Stimulated activated CD8-positive, alpha-beta memory T cell treated with anti-CD3 and anti-CD28 coated beads, Interleukin-7, amount 100 ng/mL, for 4 hours (primary cell): ENCODE data around the gene APBA1.

Experiments used
- DNase-seq, 2 donors: peaks; one replicate each; pipeline ENCODE4 v3.0.0-alpha.2; 2020; ENCODE audit warnings: low read depth in 2 of 2

The APBA1 gene

DNA sequence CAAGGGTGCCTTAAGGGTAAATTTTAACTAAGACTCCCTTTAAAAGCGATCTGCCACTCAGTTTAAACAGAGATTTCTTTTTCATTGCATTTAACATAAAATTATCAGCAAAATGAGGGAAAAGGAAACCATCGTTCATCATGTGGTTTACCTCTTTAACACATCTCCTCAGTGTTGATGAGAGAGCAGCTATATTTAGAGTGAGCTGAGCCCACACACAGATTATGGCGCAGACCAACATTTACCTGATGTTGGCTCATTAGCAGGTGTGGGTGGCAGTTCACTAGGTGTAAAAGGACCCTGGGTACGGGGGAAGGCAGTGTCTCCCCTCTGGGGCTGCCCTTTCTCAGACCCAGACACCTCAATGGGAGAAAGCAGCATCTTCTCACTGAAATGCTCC lies 197.3 kb downstream of the APBA1 start:
- no peak for DNase-seq

GRCh38 chr9:69472101-69472620 lies 200.0 kb downstream of the APBA1 start:
- no peak for DNase-seq

DNA sequence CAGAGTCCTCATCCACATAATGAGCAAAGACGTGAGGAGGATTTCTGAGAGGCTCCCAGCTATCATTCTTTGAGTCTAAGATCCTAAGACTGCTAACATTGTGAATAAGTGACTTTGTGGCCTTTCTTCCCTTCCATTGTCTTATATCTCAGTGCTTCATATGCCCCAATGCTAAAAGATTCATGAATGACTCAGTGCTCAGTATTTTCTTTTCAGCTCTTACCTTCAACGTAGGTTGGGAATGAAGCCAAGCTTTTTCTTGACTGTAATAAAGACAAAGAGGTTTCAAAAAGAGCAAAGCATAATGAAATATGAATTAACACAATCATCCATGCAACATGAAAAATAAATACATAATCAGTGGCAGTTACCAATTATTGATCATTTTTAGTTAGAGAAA lies 200.7 kb downstream of the APBA1 start:
- no peak for DNase-seq

DNA sequence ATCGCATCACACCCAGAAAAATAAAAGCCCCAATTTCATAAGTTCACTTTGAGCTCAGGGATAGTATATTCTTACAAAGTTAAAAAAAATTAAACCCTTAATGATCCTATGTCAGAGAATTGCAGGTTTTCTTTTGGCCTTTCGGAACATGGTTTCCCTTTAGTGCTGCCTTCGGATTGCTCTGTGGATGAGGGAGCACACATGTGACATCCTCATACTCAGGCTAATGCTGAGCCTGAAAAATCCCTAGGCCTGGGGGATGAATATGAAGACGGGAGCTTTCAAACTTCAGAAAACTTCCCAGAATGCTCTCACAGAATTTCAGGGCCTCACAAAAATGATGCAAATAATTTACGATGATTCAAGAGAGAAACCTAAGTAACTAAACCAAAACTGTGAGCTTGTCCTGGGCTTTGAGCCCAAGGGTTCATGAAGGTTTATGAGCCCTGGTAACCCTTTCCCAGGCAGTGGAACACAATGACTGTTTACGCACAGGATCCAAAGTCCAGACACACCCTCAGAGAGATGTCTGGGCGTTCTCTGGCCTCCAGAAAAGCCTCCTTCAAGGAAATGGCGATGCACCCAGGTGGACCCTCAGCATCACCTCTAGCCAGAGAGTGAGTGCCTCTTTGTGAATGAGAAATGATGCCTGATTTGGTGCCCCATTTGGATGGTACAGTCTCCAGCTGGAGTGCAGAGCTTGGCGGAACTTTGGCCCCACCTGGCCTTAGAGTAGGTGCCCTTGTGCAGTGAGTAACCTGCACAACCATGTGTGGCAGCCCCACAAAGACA lies 201.8 kb downstream of the APBA1 start:
- DNase-seq = no peak

DNA sequence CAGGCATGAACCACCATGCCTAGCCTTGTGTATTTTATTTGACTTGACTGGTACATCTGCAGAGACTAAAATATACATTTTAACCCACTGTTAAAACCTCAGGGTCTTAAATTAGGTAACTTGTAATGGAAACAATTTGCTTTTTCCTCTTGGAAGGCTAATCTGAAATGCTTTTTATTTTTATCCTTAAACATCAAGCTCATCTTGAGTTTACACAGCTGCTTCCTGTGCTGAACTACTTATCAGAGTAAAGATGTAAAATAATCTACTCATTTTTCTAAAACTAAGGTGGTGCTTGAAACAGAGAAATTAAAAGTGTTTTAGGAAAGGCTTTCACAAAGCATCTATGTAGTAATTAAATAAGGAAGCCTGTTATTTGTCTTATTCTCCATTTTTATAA lies 203.0 kb downstream of the APBA1 start:
- no peak for DNase-seq

GRCh38 chr9:69468380-69468779 lies 203.8 kb downstream of the APBA1 start:
- DNase-seq = no peak

DNA sequence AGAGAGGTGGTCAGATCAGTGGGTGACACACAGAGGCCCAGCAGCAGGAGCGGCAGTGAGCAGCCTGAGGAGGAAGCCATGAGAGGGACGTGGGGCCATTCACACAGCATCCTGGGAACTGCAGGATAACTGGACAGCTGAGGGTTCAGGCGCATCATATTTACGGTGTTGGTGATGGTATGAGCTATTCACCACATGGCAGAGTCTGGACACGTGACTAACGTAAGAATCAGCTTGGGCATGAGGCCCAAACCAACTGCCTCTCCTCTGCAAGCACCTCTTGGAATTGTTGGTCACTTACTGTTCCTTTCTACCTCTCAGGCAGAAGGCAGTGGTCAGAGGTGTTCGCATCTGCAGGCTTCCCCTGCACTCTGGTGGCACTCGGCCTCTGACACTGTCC lies 206.0 kb downstream of the APBA1 start:
- no peak for DNase-seq

GRCh38 chr9:69465473-69465872 lies 206.7 kb downstream of the APBA1 start:
- DNase-seq = no peak

GRCh38 chr9:69463497-69464068 lies 208.6 kb downstream of the APBA1 start:
- no peak for DNase-seq

- DNase-seq = no peak
Measured at GRCh38 chr9:69462394-69462793, 209.8 kb downstream of the APBA1 start.

DNA sequence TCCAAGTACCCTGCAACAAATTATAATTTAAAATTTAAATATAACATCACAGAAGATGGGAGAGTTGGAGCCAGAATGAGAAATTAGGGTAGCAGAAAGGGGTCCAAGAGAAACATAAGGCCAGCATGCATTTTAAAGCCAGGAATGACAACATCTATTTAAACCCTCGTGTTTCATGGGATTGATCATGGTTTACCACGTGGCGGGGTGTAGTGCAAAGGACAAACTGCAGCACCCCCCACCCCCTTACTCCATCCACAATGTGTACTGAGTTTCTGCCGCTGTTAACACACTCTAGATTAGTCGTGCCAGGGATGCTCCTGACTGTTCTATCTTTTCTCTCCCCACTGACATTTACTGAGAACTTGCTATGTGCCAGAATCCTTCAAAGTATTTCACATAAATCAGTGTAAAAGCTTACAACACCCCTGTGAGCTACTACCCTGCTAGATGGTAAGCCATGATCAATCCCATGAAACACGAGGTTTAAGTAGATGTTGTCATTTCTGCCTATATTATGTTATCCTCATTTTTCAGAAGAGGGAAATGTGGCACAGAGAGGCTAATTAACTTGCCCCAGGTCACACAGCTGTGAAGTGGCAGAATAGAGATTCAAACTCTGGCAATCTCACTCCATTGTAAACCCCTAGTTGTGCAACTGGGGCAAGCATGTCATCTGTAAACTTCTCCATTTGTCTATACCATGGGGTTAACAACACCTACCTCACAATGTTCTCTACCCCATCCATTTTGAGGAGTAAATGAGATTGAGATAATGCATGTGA lies 210.9 kb downstream of the APBA1 start:
- DNase-seq = no peak

DNA sequence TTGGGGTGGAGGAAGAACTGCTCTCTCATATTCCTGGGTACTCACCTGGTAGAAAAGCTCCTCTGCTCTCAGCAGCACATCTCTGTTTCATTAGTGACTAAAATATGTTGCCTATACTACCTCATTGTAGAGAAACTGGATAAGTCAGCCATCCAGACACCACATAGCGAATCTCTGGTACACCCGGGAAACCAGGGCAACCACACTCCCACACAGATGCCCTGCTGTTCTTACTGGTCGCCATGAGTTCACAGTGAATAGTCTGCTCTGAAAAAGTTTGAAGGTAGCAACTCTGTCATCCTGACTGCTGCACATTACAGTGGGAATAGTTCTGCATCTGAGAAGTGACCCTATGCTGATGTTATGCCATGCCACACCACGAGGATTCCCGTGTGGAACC lies 212.2 kb downstream of the APBA1 start:
- no peak for DNase-seq

GRCh38 chr9:69458176-69458575 lies 214.0 kb downstream of the APBA1 start:
- DNase-seq = no peak

GRCh38 chr9:69456201-69456600 lies 216.0 kb downstream of the APBA1 start:
- no peak for DNase-seq

DNA sequence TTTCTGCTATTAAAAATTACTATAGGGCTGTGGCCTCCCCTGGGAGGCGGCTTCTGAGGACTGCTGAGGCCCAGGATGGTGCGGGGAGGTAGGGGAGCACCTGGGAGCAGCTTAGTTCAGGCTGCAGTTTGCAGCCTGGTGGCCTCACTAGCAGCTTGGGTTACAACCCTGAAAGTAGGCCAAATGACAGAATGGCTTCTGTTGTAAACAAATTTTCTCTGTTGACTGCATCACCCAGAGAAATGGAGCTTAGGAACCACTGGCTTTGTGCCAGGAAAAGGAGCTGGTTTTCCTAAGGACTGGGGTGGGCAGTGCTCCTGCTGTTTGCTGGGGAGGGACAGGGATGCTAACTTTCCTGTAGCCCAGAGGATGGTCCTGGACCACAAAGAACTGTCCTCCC lies 216.9 kb downstream of the APBA1 start:
- DNase-seq = no peak

- DNase-seq = no peak
Measured at GRCh38 chr9:69454321-69454720, 217.8 kb downstream of the APBA1 start.

GRCh38 chr9:69453746-69454145 lies 218.4 kb downstream of the APBA1 start:
- DNase-seq = no peak

- DNase-seq = no peak
Measured at GRCh38 chr9:69452110-69452782, 219.9 kb downstream of the APBA1 start.

DNA sequence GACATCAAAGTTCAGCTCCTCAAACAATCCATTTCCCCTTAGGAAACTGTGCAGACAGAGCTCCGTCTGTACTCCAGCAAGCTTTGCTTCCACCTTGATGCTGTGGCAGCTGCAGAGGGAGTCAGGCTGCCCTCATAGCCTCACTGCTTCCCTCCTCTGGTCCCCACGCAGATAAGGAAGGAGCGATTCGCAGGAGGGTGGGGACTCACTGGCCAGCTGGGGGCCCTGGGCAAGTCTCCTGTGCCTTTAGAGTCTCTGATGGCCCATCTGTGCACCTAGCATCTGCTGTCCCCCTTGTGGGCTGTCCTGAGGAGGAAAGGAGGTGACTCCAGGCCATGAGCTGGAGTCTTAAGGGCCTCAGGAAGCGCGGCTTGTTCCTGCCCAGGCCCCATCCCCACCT lies 225.7 kb downstream of the APBA1 start:
- no peak for DNase-seq

GRCh38 chr9:69445251-69445650 lies 226.9 kb downstream of the APBA1 start:
- no peak for DNase-seq

GRCh38 chr9:69444791-69445190 lies 227.4 kb downstream of the APBA1 start:
- DNase-seq = no peak

DNA sequence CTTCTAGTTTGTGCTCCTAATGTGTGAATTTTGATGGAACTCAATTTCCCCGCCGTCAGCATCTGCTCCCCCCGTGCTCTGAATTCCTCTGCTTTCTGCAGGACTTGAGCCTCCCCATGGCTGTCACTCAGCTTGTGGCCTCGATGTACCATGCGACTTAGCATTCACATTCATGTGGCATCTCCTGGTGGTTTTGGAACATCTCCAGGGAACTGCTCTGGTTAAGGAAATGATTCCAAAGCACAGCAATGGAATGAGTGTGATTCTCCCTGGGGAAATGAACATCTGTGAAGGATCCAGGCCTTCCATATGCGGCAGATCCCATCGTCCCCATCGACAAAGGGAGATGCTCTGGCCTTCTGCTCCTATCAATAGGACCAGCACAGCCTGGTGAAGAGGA lies 228.2 kb downstream of the APBA1 start:
- DNase-seq = no peak
